ENCODE results near the gene PFKFB2.

Gene PFKFB2

DNA sequence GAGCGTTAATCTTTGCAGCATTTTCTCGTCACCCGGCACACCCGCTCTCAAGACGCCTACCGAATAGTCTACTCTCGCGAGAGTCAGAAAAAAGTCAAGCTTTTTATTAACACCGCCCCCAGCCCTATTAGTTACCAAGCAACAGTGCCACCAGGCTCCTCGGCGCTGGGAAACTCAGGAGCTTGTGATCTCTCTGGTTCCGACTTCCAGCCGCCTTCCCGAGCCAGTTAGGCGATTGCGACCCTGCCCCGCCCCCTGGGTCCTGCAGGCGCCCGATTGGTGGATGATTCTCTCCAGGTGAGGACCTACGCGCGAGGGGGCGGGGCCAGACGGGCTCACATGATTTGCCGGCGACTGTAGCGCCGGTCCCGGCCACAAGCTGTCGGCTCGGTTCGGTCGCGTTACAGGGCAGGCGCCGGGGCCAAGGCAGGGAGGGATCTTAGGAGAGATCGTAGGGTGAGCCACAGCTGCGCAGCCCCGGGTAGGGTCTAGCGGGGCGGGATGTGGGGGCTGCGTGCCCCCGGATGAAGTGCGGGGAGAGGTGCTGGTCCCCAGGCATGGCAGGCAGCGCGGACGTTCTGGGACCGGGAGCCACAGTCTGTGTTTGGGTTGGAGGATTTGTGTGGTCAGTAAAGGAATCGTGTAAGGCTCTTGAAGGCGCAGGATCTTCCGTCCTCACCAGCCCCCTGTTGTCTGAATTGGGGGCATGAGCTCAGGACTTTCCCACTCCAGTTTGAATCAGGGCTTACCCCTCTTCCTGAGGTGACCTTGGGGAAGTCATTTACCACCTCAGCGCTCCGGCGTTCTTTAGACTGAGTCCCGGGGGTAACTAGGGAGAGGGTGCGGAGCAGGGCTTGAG, at the start of gene PFKFB2:
PFKFB2 (plus strand) TSS at position 365 of the 859 bp plus-strand sequence. CDS start 1,443 bp downstream, outside the sequence.
- peak; percentile 75 for DNase-seq (ENCODE audit: low read depth)

DNA sequence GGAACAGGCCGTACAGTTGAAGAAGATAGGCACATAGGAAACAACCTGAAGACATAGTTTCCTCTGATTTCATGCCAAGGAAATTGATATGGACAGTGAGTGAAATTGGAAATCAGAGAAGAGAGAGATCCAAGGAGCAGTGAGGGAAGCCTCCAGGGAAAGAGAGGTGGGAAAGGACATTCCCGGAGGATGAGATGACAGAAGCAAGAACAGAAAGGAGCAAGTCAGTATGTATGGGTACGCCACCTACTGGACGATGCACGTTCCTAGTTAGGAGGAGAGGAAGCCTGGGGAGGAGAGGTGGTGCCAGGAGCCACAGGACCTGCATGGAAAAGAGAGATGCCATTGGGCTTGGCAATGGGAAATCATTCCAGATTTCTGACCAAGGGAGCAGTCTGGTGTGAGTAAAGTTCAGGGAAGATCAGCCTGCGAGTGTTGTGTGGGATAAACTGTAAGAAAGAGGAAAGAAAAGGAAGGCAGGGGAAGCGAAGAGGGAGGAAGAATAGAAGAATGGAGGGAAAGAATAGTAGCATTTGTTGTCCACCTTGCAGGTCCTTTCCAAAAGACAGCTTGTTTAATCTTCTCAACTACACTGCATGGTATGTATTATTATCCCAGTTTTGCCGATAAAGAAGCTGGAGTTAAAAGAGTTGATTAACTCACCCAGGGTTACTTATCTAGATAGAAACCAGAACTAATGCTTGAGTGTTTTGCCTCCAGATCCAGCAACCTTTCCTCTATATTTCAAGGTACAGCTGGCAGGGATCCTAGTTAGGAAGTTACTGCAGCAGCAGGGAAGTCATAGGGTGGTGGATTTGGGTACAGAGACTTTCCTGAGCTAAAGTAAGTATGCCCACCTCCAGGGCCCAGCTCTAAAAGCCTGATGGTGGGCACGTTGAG, 47.9 kb upstream of the PFKFB2 start:
- DNase-seq (ENCODE audit: low read depth) = no peak

DNA sequence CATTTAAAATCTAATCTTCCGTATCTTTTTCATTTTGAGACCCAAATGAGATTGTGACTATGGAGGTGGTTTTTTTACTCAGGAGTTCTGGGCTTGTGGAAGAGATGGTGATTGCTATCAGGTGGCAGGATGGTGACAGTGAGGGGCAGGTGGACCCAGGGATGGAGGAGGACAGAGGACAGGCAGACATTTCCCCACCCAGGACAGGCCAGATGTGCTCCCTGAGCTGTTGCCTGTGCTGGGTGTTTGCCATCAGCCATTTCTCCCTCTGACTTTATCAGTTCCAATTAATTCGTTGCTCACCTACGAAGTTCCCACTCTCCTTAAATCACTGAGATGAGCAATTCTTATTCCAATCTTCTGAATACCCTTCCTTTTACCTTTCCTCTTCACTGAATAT, 47.0 kb upstream of the PFKFB2 start:
- no peak for DNase-seq (ENCODE audit: low read depth)

DNA sequence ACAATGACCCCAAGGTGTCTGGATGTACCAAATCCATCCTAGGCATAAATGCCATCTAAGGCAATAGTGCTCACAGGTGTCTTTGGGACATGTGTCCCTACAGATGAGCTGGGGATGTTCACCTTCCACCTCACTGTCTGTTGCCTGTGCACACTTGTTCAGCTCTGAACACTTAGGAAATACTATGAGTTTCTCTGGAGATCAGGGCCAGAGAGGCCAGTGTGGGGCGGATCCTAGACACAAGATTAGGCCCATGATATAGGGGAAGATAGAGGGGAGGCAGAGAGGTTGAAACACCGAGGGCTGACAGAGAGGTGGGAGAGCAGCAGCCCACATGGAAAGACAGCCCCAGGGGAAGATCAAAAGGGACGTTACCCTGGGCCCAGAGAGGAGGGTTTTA, 46.2 kb upstream of the PFKFB2 start:
- no peak for DNase-seq (ENCODE audit: low read depth)

DNA sequence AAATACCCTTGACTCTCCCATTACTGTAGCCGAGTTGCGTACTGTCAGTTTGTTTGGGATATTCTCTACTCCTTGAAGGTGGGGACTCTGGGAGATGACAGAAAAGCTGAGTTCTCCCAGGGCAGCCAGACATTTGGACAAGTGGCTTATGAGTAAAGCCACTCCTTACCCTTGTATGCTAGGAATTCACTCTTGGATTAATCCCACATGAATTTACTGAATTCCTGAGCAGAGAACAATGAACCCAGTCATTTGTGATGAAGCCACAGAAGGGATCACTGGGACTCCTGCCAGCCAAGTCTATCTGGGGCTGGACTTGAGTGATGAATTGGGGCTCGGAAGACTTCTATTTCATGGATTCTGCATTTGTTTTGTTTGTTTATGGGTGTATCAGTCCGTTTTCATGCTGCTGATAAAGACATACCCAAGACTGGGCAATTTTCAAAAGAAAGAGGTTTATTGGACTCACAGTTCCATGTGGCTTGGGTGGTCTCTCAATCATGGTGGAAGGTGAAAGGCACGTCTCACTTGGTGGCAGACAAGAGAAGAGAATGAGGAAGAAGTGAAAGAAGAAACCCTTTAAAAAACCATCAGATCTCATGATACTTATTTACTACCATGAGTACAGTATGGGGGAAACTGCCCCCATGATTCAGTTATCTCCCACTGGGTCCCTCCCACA, 45.6 kb upstream of the PFKFB2 start:
- DNase-seq (ENCODE audit: low read depth) = no peak

DNA sequence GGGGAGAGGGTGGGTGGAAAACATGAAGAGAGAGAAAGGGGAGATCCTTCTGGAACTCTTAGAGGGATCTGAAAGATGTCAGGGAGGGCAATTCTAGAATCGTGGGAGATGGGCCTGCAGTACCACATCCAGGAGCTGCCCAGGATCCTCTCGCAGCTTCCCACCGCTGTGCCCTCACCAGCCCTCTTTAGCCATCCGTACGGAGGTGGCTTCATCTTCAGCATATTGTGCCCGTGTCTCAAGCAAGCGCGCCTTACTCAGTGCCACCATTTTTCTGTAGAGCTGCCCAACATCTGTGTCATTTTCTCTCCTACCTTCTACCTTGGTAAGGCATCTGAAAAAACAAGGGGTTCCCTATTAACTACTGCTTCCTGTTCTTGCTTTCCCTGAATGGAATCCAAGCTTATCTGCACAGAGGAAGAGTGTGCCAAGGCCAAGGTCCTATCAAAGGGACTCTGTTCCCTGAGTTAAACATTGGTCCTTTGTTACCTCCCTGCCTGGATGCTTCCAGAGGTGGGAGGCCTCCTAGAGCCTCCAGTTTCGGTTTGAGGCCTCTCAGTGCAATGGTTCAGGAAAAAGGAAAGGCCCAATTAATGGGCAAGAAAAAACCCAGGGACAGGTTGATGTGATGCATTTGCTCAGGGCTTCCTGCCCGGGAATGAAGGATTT, 43.8 kb upstream of the PFKFB2 start:
- DNase-seq (ENCODE audit: low read depth) = no peak

DNA sequence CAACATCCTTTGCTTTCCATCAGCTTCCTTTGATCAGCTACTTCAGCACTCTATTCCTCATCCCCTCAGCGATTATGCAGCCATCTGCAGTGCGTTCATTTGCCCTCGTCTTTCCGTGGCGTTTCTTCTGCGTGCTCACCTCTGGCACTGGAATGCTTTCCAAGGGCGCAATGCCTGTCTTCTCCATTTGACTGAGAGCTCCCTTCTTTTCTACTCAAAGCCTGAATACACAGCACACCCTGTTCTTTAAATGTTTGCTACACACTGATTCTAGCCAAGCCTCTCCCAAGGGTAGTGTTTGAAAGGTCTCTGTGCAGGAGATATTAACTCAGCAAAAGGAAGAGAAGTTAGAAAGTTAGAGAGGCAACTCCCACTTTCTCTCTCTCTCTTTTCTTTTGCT, 43.1 kb upstream of the PFKFB2 start:
- DNase-seq (ENCODE audit: low read depth) = no peak

DNA sequence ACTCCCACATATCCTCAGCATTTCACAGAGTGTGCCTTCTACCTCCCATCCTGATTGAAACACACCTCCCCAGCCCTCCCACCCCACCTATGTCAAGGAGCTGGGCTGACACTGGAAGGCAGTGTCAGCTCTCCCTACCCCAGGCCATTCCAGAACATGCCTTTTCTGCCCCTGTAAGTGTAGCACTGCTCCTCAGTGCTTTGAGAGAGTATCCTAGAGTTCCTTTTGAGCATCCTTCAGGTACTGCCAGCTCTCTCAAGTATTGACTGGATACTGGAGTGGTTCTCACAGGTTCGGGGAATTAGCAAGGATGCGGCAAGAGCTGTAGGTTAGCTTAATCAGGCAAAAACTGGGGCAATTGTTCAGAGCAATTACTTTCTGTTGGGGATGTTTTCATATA, 42.3 kb upstream of the PFKFB2 start:
- DNase-seq (ENCODE audit: low read depth) = no peak

DNA sequence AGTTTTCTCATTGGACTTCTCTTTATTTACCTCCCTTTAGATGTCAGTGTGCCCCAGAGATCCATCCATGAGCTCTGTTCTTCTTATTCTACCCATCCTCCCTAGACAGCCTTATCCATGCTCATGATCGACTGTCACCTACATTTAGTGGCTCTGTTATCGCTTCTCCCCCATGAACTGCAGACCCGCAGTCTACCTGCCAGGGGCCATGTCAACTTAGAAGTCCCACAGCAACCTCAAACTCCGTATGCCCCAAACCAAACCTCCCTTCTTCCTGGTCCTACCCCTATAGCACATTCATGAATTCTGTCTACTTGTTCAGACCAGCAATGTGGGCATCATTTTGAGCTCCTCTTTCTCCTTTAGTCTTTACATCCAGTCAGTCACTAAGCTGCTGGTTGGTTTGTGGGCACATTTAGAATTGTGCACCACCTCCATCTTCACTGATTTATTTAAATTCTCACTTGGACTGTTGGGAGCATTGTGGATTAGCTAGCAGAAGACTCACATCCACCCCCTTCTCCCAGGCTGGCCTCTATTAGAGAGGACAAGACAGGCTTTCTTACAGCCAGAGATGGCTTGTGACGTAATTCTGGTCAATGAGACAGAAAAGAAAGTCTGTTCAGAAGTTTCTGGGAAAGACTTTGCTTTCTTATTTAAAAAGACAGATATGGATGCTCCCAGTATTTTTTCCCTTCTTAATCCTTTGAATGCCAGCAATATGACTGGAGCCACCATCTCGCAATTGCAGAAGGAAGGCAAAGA, 39.6 kb upstream of the PFKFB2 start:
- no peak for DNase-seq (ENCODE audit: low read depth)

DNA sequence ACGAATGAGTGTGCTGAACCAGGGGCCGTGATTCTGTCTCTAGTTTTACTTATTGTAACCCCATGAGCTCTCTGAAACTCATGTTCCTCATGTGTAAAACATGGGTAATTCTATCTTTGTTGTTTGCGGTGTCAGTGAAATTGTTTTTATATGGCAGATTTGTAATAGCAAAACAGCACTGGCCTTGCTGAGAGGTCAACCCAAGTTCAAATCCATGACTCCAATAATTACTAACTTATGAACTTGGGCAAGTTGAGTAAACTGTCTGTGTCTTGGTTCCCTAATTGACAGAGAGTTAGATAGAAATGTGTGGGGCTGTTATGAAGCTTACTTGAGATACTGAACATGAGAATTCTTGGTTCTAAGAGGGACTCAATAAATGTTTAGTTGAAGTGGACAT, 38.3 kb upstream of the PFKFB2 start:
- DNase-seq (ENCODE audit: low read depth) = no peak

DNA sequence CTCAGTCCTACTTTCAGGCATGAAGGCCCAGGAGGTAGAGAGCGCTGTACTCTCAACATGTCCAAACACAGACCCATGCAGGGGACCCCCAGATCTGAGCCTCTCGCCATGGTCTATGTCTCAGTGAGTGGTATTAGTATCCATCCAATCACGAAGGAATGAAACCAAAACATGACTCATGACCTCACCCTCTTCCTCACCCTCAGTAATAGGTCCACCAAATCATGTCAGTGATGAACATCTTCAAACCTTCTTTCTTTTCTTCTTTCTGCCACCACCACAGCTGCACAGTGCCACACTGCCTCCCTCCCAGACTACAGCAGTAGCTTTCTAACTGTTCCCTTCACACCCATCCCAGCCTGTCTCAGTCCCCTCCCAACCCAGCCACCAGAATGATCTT, 37.3 kb upstream of the PFKFB2 start:
- DNase-seq (ENCODE audit: low read depth) = no peak

DNA sequence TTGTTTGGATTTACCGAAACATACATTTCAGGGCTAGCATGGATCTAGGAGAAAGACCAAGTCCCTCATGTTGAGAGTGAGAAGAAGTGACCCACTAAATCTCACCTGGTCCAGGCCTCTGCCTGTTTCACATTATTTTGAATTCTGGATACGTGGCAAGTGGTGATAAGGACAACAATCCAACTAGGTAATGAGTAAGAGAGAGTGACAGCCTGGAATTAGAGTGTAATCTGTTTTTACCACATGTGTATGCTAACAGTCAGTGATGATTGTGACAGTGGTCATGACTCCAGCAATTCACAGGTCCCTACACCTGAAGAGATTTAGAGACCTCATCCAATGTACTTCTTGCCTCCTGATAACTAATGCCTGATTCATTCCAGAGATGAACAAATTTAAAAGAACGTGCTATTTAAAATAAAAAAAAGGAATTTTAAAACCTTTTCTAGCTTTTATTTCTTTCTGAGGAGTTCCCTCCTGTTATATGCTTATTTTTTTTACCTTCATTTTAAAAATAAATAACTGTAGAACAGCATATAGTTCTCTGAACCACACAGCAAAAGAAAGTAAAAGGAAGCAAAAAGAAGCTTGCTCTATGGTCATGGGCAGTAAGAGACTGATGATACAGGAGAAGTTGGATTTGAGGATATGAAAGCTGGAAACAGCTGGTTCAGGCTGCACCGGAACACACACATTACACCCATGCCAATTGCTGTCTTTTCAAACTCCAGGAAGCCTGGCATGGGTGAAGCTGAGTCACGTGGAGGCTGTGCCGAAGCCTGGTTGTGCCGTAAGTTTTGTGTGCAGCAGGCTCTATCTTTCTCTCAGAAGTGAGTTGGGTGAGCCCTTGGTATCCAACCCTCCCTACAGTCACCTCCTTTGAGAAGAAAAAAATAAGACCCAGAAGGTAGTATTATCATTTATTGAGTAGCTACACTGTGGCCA, 35.2 kb upstream of the PFKFB2 start:
- DNase-seq (ENCODE audit: low read depth) = no peak

DNA sequence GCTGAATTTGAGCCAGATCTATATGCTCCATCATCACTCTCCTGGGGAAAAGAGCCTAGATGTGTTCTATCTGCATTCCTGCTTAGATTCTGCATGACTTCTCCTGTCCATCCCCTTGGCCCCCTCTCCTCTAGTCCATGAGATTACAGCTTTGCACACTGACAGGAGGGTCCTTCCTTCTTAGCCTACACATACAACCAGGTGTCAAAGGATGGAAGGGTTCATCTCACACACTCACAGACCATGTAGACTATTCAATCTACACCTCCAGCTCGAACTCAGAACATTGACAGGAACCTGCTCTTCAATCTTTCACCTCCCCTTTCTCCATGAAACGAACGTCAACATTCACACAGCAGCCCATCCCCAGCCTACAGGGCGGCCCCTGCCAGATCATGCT, 34.4 kb upstream of the PFKFB2 start:
- DNase-seq (ENCODE audit: low read depth) = no peak

DNA sequence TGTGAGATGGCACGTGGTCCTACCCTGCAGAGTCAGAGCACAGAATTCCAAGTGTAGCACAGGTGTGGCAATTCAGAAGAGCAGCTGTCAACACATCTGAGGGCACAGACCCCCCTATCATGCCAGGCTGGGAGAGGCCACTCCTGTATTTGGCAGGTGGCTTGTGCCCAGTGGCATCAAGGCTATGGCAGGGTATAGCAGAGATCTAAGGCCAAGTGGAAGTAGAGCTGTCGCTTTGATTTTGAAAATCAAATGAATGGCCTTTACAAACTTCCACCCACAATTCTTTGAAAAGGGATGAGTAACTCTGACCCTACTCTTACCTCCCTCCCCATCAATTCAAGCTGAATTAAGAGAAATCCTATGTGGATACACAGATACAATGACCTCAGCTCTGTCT, 33.9 kb upstream of the PFKFB2 start:
- DNase-seq (ENCODE audit: low read depth) = no peak

DNA sequence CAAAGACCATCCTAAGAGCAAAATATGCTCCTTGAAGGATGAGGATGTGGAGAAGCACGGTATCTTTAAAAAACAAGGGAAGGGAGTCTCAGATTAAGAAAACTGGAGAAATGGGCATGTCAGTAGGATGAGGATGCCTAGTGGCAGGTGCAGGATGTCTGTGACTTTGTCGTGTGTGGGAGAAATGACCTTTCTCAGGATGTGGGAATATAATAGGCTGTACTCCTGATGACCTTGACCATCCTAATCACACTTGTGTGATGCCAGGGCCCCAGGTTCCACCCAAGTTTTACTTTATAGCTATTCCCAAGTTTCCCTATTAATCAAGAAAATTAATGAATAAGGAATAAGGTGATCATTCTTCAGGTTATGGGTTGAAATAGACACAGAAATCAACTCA, 33.4 kb upstream of the PFKFB2 start:
- no peak for DNase-seq (ENCODE audit: low read depth)

DNA sequence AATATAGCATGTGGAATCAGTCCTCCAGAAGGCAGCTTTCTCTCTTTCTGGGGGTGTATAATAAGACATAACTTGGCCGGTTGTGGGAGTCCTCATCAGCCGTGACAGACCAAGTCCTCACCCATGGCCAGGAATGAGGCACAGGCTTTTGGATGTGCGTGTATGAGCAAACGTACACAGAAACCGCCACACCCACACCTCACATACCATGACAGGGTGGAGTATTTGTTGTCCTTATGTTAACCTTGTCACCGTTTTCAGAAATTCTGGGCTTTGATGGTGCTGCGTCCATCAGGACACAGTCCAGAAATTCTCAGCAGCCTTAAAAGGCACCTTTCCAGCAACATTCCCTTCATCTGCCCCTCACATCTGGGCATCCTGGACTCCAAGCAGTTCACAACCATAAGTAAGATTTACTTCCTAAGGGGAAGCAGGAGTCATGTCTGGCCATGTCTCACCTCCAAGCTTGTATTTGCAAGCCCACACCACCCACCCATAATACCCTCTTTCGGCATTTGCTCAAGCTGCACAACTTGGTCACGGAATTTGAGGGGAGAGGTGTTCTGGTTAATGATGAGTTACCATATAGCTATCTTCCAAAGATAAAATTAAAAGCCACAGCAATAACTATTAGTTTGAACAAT, 32.9 kb upstream of the PFKFB2 start:
- no peak for DNase-seq (ENCODE audit: low read depth)

DNA sequence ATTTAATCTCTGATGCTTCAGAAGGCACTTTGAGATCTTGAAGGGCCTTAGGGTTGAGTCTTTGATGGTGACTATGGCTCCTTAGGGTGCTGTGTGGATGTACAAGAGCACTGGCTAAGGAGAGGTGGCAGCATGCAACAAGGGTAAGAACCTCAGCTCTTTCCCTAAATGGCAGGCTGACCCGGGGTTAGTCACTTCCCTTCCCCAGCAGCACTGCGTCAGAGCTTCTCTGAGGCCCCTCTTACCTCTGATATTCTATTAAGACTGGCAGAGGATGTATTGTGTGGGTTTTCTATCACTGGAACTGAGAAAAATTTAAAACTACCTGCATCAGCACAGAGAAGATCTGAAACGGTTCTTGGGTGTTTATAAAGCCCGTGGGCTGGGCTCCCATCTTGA, 32.4 kb upstream of the PFKFB2 start:
- DNase-seq (ENCODE audit: low read depth) = no peak

DNA sequence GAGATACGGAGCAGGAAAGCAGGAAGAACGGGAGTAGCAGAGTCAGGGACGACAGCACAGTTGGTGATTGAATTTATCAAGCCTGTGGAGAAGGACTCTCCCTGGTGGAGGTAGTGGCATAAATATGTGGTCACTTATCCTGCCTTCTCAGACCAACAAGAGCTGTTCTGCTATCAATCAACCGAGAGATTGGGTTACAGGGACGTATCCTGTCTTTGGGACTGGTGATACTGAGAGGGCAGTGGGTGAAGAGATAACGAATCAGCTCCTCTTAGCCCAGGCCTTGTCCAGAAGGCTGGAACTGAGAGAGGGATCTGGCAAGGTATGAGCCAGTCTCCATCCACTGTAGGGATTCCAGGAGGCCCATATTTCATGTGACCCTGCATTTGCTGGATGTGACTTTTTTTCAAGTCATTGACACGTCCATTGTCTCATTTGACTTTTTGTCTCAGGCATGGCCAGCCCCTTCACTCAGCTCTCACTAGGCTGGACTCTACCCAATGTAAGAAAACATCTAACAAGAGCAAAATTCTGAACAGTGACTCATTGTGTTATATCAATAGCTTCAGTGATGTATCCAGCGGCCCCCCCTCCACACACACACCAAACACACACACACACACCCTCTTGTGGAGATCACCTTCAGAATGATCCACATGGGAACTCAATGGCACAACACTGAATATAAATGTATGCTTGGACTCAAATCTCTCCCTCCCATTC, 31.8 kb upstream of the PFKFB2 start:
- no peak for DNase-seq (ENCODE audit: low read depth)
